BLaER1 (cell line): ENCODE data around the gene SMYD2.

ENCODE experiments used
- H3K27ac ChIP-seq: shearing (Covaris generic); formaldehyde crosslinking; 2 replicates; pipeline ENCODE4 v1.8.1; 2022
- H3K27me3 ChIP-seq: shearing (Covaris generic); formaldehyde crosslinking; 2 replicates; pipeline ENCODE4 v1.8.1; 2022
- H3K36me3 ChIP-seq: shearing (Covaris generic); formaldehyde crosslinking; 2 replicates; pipeline ENCODE4 v1.8.1; 2022
- H3K4me1 ChIP-seq: shearing (Covaris generic); formaldehyde crosslinking; 2 replicates; pipeline ENCODE4 v1.8.1; 2022
- H3K4me2 ChIP-seq: shearing (Covaris generic); formaldehyde crosslinking; 2 replicates; pipeline ENCODE4 v1.8.1; 2022
- H3K4me3 ChIP-seq: shearing (Covaris generic); formaldehyde crosslinking; 2 replicates; pipeline ENCODE4 v1.8.1; 2022
- H3K9ac ChIP-seq: shearing (Covaris generic); formaldehyde crosslinking; 2 replicates; pipeline ENCODE4 v1.8.1; 2022
- H3K9me3 ChIP-seq: shearing (Covaris generic); formaldehyde crosslinking; 2 replicates; pipeline ENCODE4 v1.8.1; 2022
- H4K20me1 ChIP-seq: shearing (Covaris generic); formaldehyde crosslinking; 2 replicates; pipeline ENCODE4 v1.8.1; 2022
- Cebpa-rat ChIP-seq: shearing (Covaris generic); IDR thresholded peaks from 2 replicates; pipeline ENCODE4 v1.8.1; 2022

Gene SMYD2

DNA sequence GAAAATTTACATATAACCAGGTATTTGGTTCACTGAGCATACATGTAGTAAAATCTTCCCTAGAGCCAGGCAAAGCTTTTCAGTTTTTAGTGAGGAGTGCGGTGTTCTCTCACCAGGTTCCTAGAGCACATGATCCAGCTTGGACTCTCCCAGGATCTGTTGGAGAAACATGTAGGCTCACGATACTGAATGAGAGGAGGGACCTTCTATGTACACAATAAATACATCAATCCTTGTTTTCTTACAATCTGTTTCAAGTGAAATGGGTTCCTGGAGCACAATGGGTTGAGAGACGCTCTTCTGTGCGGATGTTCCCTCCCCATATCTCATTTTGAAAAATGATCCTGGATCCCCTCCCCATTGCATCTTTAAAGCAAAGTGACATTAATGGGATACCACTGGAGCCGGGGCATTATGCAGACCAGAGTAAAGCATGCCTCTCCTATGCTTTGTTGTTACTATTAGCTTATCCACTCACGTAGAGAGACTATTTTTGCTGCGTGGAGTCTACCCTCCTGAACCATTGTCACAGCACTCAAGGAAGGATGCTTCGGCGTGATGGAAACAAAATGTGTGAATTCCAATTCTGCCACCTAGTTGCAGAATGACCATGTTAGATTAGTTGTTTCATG is 19.3 kb downstream of the SMYD2 start:
- no peak overlapping the region for H3K4me2 ChIP-seq
- H3K4me3 ChIP-seq: no peak overlapping the region
- no peak overlapping the region for H3K9ac ChIP-seq
- peaks cover 76% of the 10 kb centered on the region for H3K4me1 ChIP-seq
- no peak for TF ChIP-seq Cebpa-rat
- no peaks in the 10 kb centered on the region for H3K27me3 ChIP-seq
- H3K9me3 ChIP-seq: peaks cover 8% of the 10 kb centered on the region; the same call in 1 of the 2 replicates
- H3K36me3 ChIP-seq: no peaks in the 10 kb centered on the region
- H4K20me1 ChIP-seq: peaks cover 9% of the 10 kb centered on the region; the same call in 1 of the 2 replicates
- H3K27ac ChIP-seq: no peak overlapping the region

DNA sequence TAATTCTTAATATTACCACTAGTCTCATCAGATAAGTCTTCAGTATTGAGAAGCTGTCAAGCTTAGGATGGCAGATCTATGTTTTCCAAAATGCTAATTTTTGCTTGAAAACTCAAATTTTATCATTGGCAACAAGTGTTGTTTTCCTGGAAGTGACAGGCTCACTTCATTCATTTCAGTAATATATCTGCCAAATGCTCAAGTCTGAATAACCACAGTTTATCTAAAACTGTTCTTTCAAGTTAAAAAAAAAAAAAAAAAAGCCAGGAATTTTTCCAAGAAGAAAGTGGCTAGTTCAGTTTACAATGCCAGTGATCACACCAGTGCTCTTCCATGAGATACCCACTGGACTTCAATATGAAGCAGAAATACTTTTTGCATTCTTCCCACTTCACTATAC is 20.6 kb downstream of the SMYD2 start:
- no peak overlapping the region for H3K9ac ChIP-seq
- peak overlapping the region; percentile 76 for H3K4me2 ChIP-seq
- TF ChIP-seq Cebpa-rat: no peak
- peaks cover 8% of the 10 kb centered on the region; the same call in 1 of the 2 replicates for H3K9me3 ChIP-seq
- peaks cover 9% of the 10 kb centered on the region; the same call in 1 of the 2 replicates for H4K20me1 ChIP-seq
- H3K4me1 ChIP-seq: peaks cover 64% of the 10 kb centered on the region
- H3K36me3 ChIP-seq: no peaks in the 10 kb centered on the region
- no peak overlapping the region for H3K27ac ChIP-seq
- no peaks in the 10 kb centered on the region for H3K27me3 ChIP-seq
- no peak overlapping the region for H3K4me3 ChIP-seq

GRCh38 chr1:214303141-214303930 is 22.4 kb downstream of the SMYD2 start:
- peaks cover 46% of the 10 kb centered on the region for H3K4me1 ChIP-seq
- H3K4me2 ChIP-seq: peak overlapping the region; percentile 76
- TF ChIP-seq Cebpa-rat: no peak

DNA sequence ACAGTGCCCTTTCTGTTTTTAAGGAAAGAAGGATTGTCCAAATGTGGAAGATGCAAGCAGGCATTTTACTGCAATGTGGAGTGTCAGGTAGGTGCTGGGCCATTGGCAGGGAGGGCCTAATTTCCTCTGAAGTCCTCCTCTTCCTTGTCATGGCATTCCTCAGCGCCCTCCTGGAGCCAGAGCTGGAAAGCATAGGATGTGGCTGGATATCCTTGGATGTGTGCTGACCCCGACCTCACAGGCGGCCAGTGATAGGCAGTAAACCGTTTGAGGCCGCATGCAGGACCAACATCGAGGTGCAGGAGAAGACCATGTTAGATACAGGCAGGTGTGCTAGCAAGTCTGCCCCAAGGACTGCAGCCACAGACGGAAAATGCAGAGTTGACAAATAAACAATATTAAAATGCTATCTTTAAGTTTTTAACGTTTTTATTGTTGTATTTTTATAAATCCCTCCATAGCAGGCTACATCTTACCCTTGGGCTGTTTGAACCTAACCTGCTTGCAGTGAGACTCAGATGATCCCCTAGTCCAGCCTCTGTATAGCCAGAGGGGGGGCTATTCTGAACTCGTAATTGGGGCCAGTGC is 24.3 kb downstream of the SMYD2 start:
- Histone ChIP-seq H3K4me1 (peaks cover 40% of the 10 kb centered on the region), H3K27ac (no peak overlapping the region), H3K36me3 (0 out of 2 replicates have a peak, but pooled peaks cover 5% of the 10 kb centered on the region), H4K20me1 (peaks cover 9% of the 10 kb centered on the region; the same call in 1 of the 2 replicates), H3K9me3 (no peaks in the 10 kb centered on the region; the same call in 1 of the 2 replicates), H3K27me3 (no peaks in the 10 kb centered on the region), H3K4me3 (no peak overlapping the region), H3K4me2 (peak overlapping the region; percentile 76; the same call in 1 of the 2 replicates), H3K9ac (no peak overlapping the region)
- TF ChIP-seq Cebpa-rat: no peak

More at GRCh38 chr1:214303141-214303930, 22.4 kb downstream of the SMYD2 start:
- H4K20me1 ChIP-seq: peaks cover 9% of the 10 kb centered on the region; the same call in 1 of the 2 replicates
- peak overlapping the region; percentile 45; the same call in 1 of the 2 replicates for H3K27ac ChIP-seq
- H3K9ac ChIP-seq: peak overlapping the region; percentile 7; the same call in 1 of the 2 replicates
- H3K27me3 ChIP-seq: no peaks in the 10 kb centered on the region
- peak overlapping the region; percentile 51 for H3K4me3 ChIP-seq
- peaks cover 8% of the 10 kb centered on the region; the same call in 1 of the 2 replicates for H3K9me3 ChIP-seq
- no peaks in the 10 kb centered on the region for H3K36me3 ChIP-seq

DNA sequence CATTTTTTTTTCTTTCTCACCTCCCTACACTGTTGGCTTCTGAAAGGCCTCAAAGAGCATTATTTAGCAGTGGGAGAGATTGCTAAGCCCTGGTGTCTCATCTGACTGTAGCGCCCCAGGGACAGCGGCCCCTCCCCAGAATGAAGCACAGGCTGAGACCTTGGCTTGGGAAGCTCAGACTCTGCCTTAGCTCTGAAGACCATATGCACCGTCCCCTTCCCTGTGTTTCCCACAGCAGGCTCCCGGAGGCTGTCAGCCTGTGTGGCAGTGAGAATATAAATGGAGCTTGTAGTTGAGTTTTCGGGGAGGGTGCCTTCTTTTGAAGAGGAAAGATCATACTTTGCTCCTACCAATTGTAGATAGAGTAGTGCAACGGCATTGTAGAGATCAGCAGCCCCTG is 25.3 kb downstream of the SMYD2 start:
- TF ChIP-seq Cebpa-rat: no peak
- H3K9me3 ChIP-seq: no peaks in the 10 kb centered on the region
- H3K27ac ChIP-seq: no peak overlapping the region
- H3K4me2 ChIP-seq: no peak overlapping the region
- no peak overlapping the region for H3K4me3 ChIP-seq
- H3K36me3 ChIP-seq: 0 out of 2 replicates have a peak, but pooled peaks cover 5% of the 10 kb centered on the region
- H4K20me1 ChIP-seq: peaks cover 9% of the 10 kb centered on the region; the same call in 1 of the 2 replicates
- peaks cover 50% of the 10 kb centered on the region for H3K4me1 ChIP-seq
- no peak overlapping the region for H3K9ac ChIP-seq
- H3K27me3 ChIP-seq: no peaks in the 10 kb centered on the region

- Histone ChIP-seq H3K4me2 (no peak overlapping the region), H3K36me3 (peaks cover 15% of the 10 kb centered on the region), H3K27me3 (no peaks in the 10 kb centered on the region), H4K20me1 (no peaks in the 10 kb centered on the region), H3K4me3 (no peak overlapping the region), H3K4me1 (peaks cover 30% of the 10 kb centered on the region), H3K9me3 (no peaks in the 10 kb centered on the region), H3K9ac (no peak overlapping the region), H3K27ac (no peak overlapping the region)
- peak; percentile 40; the same call in 1 of the 2 replicates for TF ChIP-seq Cebpa-rat
Measured at GRCh38 chr1:214310010-214310409, 29.1 kb downstream of the SMYD2 start.

GRCh38 chr1:214310777-214311690 is 30.1 kb downstream of the SMYD2 start:
- no peak overlapping the region for H3K27ac ChIP-seq
- H4K20me1 ChIP-seq: no peaks in the 10 kb centered on the region
- H3K4me1 ChIP-seq: peaks cover 27% of the 10 kb centered on the region
- peak overlapping the region; percentile 50 for H3K4me2 ChIP-seq
- H3K36me3 ChIP-seq: peaks cover 25% of the 10 kb centered on the region
- no peaks in the 10 kb centered on the region for H3K9me3 ChIP-seq
- TF ChIP-seq Cebpa-rat: no peak
- H3K9ac ChIP-seq: no peak overlapping the region
- no peaks in the 10 kb centered on the region for H3K27me3 ChIP-seq
- no peak overlapping the region for H3K4me3 ChIP-seq

DNA sequence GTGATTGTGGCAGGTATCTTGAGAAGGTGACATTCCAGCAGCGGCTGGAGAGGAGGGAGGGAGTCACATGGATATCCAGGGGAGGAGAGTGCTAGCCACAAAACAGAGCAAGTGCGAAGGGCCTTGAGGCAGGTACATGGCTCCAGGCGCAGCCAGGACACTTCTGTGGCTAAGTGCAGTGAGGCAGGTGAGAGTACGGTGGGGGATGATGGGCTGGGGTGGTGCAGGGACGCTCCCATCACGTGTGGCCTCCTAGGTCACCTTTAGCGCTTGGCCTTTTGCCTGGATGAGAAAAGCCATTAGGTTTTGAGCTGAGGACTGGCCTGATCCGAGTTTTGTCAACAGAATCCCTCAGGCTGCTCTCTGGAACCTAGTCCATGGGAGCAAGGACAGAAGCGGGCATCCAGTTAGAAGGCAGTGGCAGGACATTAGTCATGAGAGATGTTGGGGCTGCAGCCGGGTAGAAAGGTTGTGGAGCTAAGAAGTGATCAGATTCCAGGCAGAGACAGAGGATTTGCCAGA is 31.6 kb downstream of the SMYD2 start:
- Histone ChIP-seq H3K4me1 (peaks cover 33% of the 10 kb centered on the region), H4K20me1 (no peaks in the 10 kb centered on the region), H3K9me3 (no peaks in the 10 kb centered on the region), H3K36me3 (peaks cover 38% of the 10 kb centered on the region), H3K27ac (peak overlapping the region; percentile 8; the same call in 1 of the 2 replicates), H3K4me3 (no peak overlapping the region), H3K4me2 (peak overlapping the region; percentile 50), H3K27me3 (no peaks in the 10 kb centered on the region), H3K9ac (no peak overlapping the region)
- no peak for TF ChIP-seq Cebpa-rat
